ENCODE measurements around the gene ONECUT1. TPM values are rescaled to one million over a fixed set of nuclear protein-coding genes. Genes with fewer than 3 reads are reported as not detected.

Gene ONECUT1
- polyA plus RNA-seq, 2 of the 4 experiments (the other 2 are of a cell fraction), result 0.05 to 0.36 TPM

DNA sequence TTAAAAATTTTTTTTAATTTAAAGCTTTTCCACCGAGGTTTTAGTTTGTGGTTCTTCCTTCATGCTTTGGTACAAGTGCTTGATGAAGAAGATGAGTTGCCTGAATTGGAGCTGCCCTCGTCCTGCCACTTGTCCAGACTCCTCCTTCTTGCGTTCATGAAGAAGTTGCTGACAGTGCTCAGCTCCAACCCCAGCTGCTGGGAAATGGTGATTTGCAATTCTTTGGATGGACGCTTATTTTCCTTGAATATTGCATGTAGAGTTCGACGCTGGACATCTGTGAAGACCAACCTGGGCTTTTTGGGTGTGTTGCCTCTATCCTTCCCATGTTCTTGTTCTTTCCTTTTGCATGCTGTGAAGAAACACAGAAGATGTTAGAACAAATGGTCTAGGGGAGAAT, 32.6 kb downstream of the ONECUT1 start:
- Histone ChIP-seq H3K4me1 (no peaks in the 10 kb centered on the region), H3K4me3 (no peak overlapping the region), H3K27ac (no peak overlapping the region), H3K4me2 (no peak overlapping the region), H3K9me3 (no peaks in the 10 kb centered on the region)
- no peak for ATAC-seq
- POLR2A ChIA-PET, result no interaction called here
- CTCF ChIA-PET, result interaction anchor here (2.9 kb wide), 1 partner anchor 9 kb away, joined by 13 read pairs; no protein-coding TSS in a partner anchor
- TF ChIP-seq ZFP36 (IDR thresholded peaks at IDR 0.05; ENCODE audit: borderline replicate concordance, partially characterized antibody) (no peak), TFCP2L1 (CRISPR knock-in tag; IDR thresholded peaks at IDR 0.05) (no peak)
- DNase-seq (ENCODE audit: low read depth in 1 of 2, low spot score in 1 of 2), result no peak
- 52% methylated on average over 6 of the region's 6 CpGs for WGBS (ENCODE audit: missing lambda C conversion rate)
- no peak for FAIRE-seq

DNA sequence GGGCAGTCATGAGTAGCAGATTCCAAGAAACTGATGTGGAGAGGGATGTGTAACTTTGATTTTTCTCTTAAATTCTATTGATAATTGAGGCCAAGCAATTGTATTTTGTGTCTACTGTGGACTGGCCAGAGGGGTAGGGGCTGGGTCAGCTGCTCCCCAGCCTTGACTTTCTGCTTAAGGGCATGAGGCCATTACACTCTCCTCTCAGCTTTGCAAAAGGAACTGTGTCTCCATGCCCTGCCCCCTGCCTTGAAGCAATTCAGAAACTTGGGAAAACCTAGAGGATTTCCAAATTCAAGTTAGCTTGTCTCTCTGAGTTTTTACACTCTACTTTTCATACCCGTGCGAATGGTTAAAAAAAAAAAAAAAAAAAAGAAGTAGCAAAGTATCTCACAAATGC, 38.6 kb downstream of the ONECUT1 start:
- ChIA-PET CTCF (interaction anchor here (0.5 to 1.1 kb wide), 2 partner anchors 16 to 79 kb away, joined by 3 read pairs; no protein-coding TSS in a partner anchor), POLR2A (no interaction called here)
- Histone ChIP-seq H3K27ac (no peak overlapping the region), H3K4me1 (peaks cover 9% of the 10 kb centered on the region; the same call in 2 of the 3 replicates), H3K4me2 (no peak overlapping the region), H3K4me3 (no peak overlapping the region), H3K9me3 (no peaks in the 10 kb centered on the region)
- TF ChIP-seq TP53 (CRISPR knock-in tag; IDR thresholded peaks at IDR 0.05) (no peak), HDAC2 (IDR thresholded peaks at IDR 0.05) (no peak), SREBF2 (IDR thresholded peaks at IDR 0.05) (no peak), KDM1A (IDR thresholded peaks at IDR 0.05; ENCODE audit: low read depth) (no peak), HOXA7 (CRISPR knock-in tag; IDR thresholded peaks at IDR 0.05) (no peak)
- TF ChIP-seq, protein P1, sequence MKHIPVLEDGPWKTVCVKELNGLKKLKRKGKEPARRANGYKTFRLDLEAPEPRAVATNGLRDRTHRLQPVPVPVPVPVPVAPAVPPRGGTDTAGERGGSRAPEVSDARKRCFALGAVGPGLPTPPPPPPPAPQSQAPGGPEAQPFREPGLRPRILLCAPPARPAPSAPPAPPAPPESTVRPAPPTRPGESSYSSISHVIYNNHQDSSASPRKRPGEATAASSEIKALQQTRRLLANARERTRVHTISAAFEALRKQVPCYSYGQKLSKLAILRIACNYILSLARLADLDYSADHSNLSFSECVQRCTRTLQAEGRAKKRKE (CRISPR knock-in tag; IDR thresholded peaks at IDR 0.05; ENCODE audit: low read depth), result no peak
- TF ChIP-seq, protein P2, sequence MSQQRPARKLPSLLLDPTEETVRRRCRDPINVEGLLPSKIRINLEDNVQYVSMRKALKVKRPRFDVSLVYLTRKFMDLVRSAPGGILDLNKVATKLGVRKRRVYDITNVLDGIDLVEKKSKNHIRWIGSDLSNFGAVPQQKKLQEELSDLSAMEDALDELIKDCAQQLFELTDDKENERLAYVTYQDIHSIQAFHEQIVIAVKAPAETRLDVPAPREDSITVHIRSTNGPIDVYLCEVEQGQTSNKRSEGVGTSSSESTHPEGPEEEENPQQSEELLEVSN (IDR thresholded peaks at IDR 0.05; ENCODE audit: borderline replicate concordance, low read depth), result no peak
- DNase-seq (ENCODE audit: low read depth in 1 of 2, low spot score in 1 of 2) (no peak), FAIRE-seq (no peak), ATAC-seq (no peak)
- WGBS (ENCODE audit: missing lambda C conversion rate), result 85% methylated on average over 2 of the region's 2 CpGs

DNA sequence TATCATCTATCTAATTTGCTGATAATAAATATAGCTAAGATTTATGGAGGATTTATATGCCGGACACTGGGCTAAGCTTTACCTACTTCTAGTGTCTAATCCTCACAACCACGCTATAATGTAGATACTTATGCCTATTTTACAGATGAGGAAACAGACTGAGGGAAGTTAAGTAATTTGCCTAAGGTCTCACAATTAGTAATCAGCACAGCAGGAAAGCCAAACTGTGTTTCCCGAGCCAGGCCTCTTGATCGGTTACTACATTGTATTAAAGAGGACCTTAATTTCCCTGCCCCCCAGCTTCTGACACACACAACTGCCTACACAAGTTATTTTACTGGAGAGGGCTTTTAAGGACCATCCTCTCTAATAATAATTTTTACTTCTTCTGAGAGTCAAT, 40.9 kb downstream of the ONECUT1 start:
- POLR2A ChIA-PET, result no interaction called here

DNA sequence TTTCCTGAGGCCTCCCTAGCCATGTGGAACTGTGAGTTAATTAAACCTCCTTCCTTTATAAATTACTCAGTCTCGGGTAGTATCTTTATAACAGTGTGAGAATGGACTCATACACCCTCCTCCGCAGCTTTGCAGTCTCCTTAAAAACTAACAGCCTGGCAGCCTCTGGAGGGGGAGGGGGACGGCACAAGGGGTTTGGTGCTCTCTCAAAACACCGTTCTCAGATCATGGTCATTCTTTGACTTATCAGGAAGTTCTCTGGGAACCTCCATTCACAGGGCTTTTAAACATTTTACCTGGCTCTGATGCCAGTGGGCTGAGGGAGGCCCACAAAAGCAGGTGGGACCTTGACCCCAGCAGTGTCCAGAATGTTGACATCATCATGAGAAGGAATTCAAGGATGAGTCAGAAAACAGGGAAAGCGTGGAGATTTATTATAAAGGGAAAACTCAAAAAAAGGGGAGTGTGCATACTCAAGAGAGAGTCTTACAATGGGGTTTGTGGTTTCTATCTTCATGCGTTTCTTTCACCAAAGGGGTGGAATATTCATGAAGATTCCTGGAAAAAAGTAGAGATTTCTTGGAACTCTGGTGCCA, 43.9 kb downstream of the ONECUT1 start:
- Histone ChIP-seq H3K4me1 (peaks cover 13% of the 10 kb centered on the region; the same call in 2 of the 3 replicates), H3K9me3 (no peaks in the 10 kb centered on the region), H3K4me3 (no peak overlapping the region), H3K4me2 (no peak overlapping the region), H3K27ac (no peak overlapping the region)
- DNase-seq (ENCODE audit: low read depth in 1 of 2, low spot score in 1 of 2), result no peak
- ATAC-seq, result no peak
- POLR2A ChIA-PET, result no interaction called here
- CTCF ChIA-PET, result no interaction called here
- no peak for FAIRE-seq
- 55% methylated on average over 6 of the region's 6 CpGs for WGBS (ENCODE audit: missing lambda C conversion rate)
- TF ChIP-seq, protein P2 (IDR thresholded peaks at IDR 0.05; ENCODE audit: borderline replicate concordance, low read depth), result no peak
- TF ChIP-seq, protein P1 (CRISPR knock-in tag; IDR thresholded peaks at IDR 0.05; ENCODE audit: low read depth), result no peak
- TF ChIP-seq TP53 (CRISPR knock-in tag; IDR thresholded peaks at IDR 0.05), result no peak
- TF ChIP-seq RCOR1 (IDR thresholded peaks at IDR 0.05; ENCODE audit: low read depth, low read length), result no peak
- TF ChIP-seq, protein P3, sequence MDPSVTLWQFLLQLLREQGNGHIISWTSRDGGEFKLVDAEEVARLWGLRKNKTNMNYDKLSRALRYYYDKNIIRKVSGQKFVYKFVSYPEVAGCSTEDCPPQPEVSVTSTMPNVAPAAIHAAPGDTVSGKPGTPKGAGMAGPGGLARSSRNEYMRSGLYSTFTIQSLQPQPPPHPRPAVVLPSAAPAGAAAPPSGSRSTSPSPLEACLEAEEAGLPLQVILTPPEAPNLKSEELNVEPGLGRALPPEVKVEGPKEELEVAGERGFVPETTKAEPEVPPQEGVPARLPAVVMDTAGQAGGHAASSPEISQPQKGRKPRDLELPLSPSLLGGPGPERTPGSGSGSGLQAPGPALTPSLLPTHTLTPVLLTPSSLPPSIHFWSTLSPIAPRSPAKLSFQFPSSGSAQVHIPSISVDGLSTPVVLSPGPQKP (IDR thresholded peaks at IDR 0.05; ENCODE audit: low read depth, low read length), result no peak
- TF ChIP-seq JUN (IDR thresholded peaks at IDR 0.05), result no peak
- no peak for TF ChIP-seq RARB (CRISPR knock-in tag; IDR thresholded peaks at IDR 0.05)
- no peak for TF ChIP-seq SMC3 (IDR thresholded peaks at IDR 0.05)
- TF ChIP-seq, protein P4, sequence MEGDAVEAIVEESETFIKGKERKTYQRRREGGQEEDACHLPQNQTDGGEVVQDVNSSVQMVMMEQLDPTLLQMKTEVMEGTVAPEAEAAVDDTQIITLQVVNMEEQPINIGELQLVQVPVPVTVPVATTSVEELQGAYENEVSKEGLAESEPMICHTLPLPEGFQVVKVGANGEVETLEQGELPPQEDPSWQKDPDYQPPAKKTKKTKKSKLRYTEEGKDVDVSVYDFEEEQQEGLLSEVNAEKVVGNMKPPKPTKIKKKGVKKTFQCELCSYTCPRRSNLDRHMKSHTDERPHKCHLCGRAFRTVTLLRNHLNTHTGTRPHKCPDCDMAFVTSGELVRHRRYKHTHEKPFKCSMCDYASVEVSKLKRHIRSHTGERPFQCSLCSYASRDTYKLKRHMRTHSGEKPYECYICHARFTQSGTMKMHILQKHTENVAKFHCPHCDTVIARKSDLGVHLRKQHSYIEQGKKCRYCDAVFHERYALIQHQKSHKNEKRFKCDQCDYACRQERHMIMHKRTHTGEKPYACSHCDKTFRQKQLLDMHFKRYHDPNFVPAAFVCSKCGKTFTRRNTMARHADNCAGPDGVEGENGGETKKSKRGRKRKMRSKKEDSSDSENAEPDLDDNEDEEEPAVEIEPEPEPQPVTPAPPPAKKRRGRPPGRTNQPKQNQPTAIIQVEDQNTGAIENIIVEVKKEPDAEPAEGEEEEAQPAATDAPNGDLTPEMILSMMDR (IDR thresholded peaks at IDR 0.05), result no peak
- no peak for TF ChIP-seq EP300 (IDR thresholded peaks at IDR 0.05)
- no peak for TF ChIP-seq FOSL2 (IDR thresholded peaks at IDR 0.05)
- TF ChIP-seq FOSL2 (CRISPR knock-in tag; IDR thresholded peaks at IDR 0.05), result no peak
- TF ChIP-seq GATA3 (IDR thresholded peaks at IDR 0.05; ENCODE audit: borderline replicate concordance), result no peak
- TF ChIP-seq RAD21 (conservative IDR thresholded peaks at IDR 0.05 in 1 of 2, IDR thresholded peaks at IDR 0.05 in 1 of 2), result no peak
- no peak for TF ChIP-seq HOXA7 (CRISPR knock-in tag; IDR thresholded peaks at IDR 0.05)
- TF ChIP-seq NR3C1 (IDR thresholded peaks at IDR 0.05), result no peak

More for the DNA sequence above, 40.9 kb downstream of the ONECUT1 start:
- Histone ChIP-seq H3K4me1 (peaks cover 13% of the 10 kb centered on the region; the same call in 2 of the 3 replicates), H3K4me2 (no peak overlapping the region), H3K9me3 (no peaks in the 10 kb centered on the region), H3K4me3 (no peak overlapping the region), H3K27ac (no peak overlapping the region)
- CTCF ChIA-PET, result interaction anchor here (0.6 to 1.8 kb wide), 5 partner anchors 12 to 1074 kb away, joined by 3 to 5 read pairs (median 4); no protein-coding TSS in a partner anchor
- FAIRE-seq (no peak), DNase-seq (ENCODE audit: low read depth in 1 of 2, low spot score in 1 of 2) (no peak), ATAC-seq (no peak)
- TF ChIP-seq RARB (CRISPR knock-in tag; IDR thresholded peaks at IDR 0.05) (no peak), TP53 (CRISPR knock-in tag; IDR thresholded peaks at IDR 0.05) (no peak), ZC3H11A (IDR thresholded peaks at IDR 0.05) (no peak), EHMT2 (IDR thresholded peaks at IDR 0.05; ENCODE audit: low read depth) (no peak)
- TF ChIP-seq, protein P1 (CRISPR knock-in tag; IDR thresholded peaks at IDR 0.05; ENCODE audit: low read depth), result no peak
- 78% methylated on average over 4 of the region's 4 CpGs for WGBS (ENCODE audit: missing lambda C conversion rate)
